Naive thymus-derived CD8-positive, alpha-beta T cell (primary cell): ENCODE results near the gene BIRC7. TPM values are rescaled to one million over a fixed set of nuclear protein-coding genes. Genes with fewer than 3 reads are reported as not detected.

ENCODE experiments used
- ATAC-seq, 2 donors: fragments of 150-1000 bp; cut with Tn5 transposase in 1 of 2; sonication (Bioruptor Pico), chemical (Tn5 transposase) in 1 of 2; 1 replicate in 1 of 2; 2 replicates in 1 of 2; pipeline ENCODE4 v1.10.0; 2021; ENCODE audit warnings: mild to moderate bottlenecking in 2 of 2, moderate library complexity in 2 of 2
- POLR2A ChIA-PET: fragments of 350-600 bp; sonication (Branson Sonifier 250); formaldehyde crosslinking; loops from one replicate; lab custom pipeline; 2021; ENCODE audit warnings: antibody characterized with exemption; lab: Charles Lee
- DNase-seq, 10 donors: peaks; one replicate each; pipeline versions ENCODE4 v3.0.0 to v3.0.0-alpha.2; 2020 to 2022
- H3K27ac Mint-ChIP-seq, 10 donors: one replicate each; pipeline ENCODE4 v1.8.0; 2020 to 2022; ENCODE audit warnings: mild to moderate bottlenecking in 10 of 10, mixed read lengths in 10 of 10, moderate library complexity in 4 of 10, inconsistent platforms in 1 of 10
- H3K27me3 Mint-ChIP-seq, 5 donors: one replicate each; pipeline ENCODE4 v1.8.0; 2021 to 2022; ENCODE audit warnings: mixed read lengths in 5 of 5
- H3K36me3 Mint-ChIP-seq, 3 donors: one replicate each; pipeline ENCODE4 v1.8.0; 2020 to 2022; ENCODE audit warnings: mixed read lengths in 3 of 3, mild to moderate bottlenecking in 2 of 3, inconsistent platforms in 1 of 3
- H3K4me1 Mint-ChIP-seq, 4 donors: one replicate each; pipeline ENCODE4 v1.8.0; 2021 to 2022; ENCODE audit warnings: mixed read lengths in 4 of 4
- H3K4me3 Mint-ChIP-seq, 10 donors: one replicate each; pipeline ENCODE4 v1.8.0; 2020 to 2022; ENCODE audit warnings: mild to moderate bottlenecking in 10 of 10, mixed read lengths in 10 of 10, moderate library complexity in 6 of 10, inconsistent platforms in 1 of 10
- H3K9me3 Mint-ChIP-seq, 9 donors: one replicate each; pipeline ENCODE4 v1.8.0; 2020 to 2022; ENCODE audit warnings: mixed read lengths in 9 of 9, mild to moderate bottlenecking in 3 of 9, inconsistent platforms in 1 of 9, moderate library complexity in 1 of 9
- polyA plus RNA-seq, 3 donors: library from polyadenylated mRNA; unstranded; fragments of 300-500 nt; fragmentation: Illumina TruSeq; gene quantifications; one replicate each; pipeline ENCODE4 v1.2.3, GENCODE V29; 2021
- total RNA-seq, 8 experiments: library from RNA in 2 of 8; stranded (reverse) in 2 of 8; gene quantifications; one replicate each; pipeline ENCODE4 v1.2.3 and lab custom pipeline; 2021 to 2026

BIRC7 gene
- total and polyA plus RNA-seq, 5 experiments from 2014 or later = 0.43 to 3.2 (median 1.6) TPM; not detected in 2

DNA sequence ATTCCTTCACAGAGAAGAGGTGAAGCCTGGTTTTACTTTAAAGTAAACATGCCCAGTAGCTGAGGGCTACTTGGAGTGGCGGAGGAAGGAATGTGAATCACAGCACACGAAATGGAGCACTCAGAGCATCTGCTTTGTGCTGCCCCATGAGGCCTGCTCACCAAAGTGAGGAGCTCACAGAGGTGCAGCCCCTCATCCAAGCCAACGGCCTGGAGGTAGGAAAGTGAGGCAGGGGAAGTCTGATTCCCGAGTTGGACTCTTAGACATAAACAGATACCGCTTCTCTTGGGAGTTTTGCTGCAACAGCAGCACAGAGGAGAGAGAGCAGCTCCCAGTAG, 23.3 kb upstream of the BIRC7 start:
- ATAC-seq (no peak), DNase-seq (no peak)
- peak overlapping the region in 4 of 10 donors; percentile 63 to 78 (median 74) for H3K27ac Mint-ChIP-seq
- peaks cover 42 to 75% (median 72%) of the 10 kb centered on the region in 4 donors for H3K4me1 Mint-ChIP-seq
- peak overlapping the region in 8 of 10 donors; percentile 22 to 74 (median 50) for H3K4me3 Mint-ChIP-seq
- no peaks in the 10 kb centered on the region for H3K9me3 Mint-ChIP-seq
- no peaks in the 10 kb centered on the region for H3K27me3 Mint-ChIP-seq
- peaks cover 5 to 71% (median 9%) of the 10 kb centered on the region in 3 donors for H3K36me3 Mint-ChIP-seq
- POLR2A ChIA-PET = no interaction called here

DNA sequence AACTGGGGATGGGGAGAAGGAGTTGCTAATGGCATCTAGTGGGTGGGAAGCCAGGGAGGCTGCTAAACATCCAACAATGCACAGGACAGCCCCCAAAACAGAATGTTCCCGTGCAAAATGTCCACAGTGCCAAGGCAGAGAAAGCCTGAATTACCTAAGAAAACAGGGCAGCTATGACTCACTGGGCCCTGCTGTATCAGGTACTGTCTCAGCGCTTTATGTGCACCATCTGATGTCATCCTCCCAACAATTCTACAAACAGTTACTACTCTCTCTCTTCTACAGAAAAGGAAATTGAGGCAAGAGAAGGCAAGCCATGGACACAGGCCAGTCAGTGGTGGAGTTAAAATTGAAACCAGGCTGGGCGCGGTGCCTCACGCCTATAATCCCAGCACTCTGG, 22.9 kb upstream of the BIRC7 start:
- H3K27me3 Mint-ChIP-seq = no peaks in the 10 kb centered on the region
- ATAC-seq = no peak
- DNase-seq = no peak
- peaks cover 5 to 67% (median 8%) of the 10 kb centered on the region in 3 donors for H3K36me3 Mint-ChIP-seq
- peak overlapping the region in 8 of 10 donors; percentile 19 to 88 (median 46) for H3K4me3 Mint-ChIP-seq
- no peaks in the 10 kb centered on the region for H3K9me3 Mint-ChIP-seq
- POLR2A ChIA-PET = no interaction called here
- peak overlapping the region in 2 of 10 donors; percentile 12 to 63 for H3K27ac Mint-ChIP-seq
- H3K4me1 Mint-ChIP-seq = peaks cover 40 to 73% (median 71%) of the 10 kb centered on the region in 4 donors

DNA sequence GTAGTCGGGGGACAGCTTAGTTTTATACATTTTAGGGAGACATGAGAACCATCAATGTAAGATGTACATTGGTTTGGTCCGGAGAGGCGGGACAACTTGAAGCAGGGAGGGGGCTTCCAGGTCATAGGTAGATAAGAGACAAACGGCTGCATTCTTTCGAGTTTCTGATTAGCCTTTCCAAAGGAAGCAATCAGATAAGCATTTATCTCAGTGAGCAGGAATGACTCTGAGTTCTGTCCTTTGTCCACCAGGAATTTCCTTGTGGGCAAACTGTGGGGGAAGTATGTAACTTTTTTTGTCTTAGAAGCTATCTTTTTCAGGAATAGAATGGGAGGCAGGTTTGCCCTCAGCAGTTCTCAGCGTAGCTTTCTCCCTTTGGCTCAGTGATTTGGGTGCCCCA, 21.2 kb upstream of the BIRC7 start:
- peaks cover 35 to 62% (median 60%) of the 10 kb centered on the region in 4 donors for H3K4me1 Mint-ChIP-seq
- H3K27me3 Mint-ChIP-seq = no peaks in the 10 kb centered on the region
- no peaks in the 10 kb centered on the region for H3K9me3 Mint-ChIP-seq
- peak overlapping the region; percentile 85 to 95 (median 91) for H3K4me3 Mint-ChIP-seq
- H3K36me3 Mint-ChIP-seq = peaks cover 5 to 52% (median 5%) of the 10 kb centered on the region in 3 donors
- peak overlapping the region; percentile 49 to 95 (median 88) for H3K27ac Mint-ChIP-seq
- DNase-seq = no peak
- no peak for ATAC-seq
- POLR2A ChIA-PET = interaction anchor here (1.4 kb wide), 2 partner anchors 11 to 113 kb away, joined by 4 read pairs; no protein-coding TSS in a partner anchor

DNA sequence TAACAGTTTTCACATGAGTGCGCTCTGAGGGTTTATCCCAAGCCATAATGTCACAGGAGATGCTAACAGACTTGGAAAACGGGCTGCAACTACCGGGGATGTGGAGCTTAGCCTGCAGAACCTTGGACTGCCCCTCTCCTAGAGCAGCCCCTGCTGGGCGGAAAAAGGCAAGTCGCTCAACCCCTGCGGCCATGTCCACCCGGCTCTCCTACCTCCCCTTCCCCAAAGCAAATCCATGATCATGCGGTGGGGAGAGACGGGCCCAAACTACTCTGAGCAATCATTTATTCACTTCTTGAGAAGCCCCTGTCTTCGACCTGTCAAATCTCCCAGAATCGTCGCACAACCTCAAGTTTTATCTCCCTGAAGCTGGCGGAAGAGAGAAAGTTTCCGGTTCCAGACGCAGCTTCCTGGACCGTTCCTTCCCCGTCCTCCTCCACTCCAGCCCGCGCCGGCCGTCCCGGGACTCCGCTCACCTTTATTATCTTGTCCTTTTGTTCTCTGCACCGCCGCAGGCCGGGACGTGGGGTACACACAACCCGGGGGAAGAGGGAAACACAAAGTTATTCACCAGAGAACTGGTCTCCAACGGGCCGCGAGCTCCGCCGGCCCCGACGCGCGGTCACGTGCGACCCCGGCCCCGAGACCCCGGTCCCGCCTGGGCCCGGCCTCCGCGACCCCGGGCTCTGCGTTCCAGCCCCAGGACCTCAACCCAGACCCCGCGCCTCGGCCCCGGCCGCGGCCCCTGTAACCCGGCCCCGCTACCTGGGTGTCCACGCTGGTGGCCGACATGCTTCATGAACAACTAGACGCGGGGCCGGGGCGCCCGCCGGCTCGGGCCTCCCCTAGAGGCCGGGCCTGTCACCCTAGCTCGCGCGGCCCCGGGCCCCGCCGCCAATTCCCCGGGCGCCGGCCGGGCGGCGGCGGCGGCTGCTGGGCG, 20.3 kb upstream of the BIRC7 start:
- Mint-ChIP-seq H3K4me3 (peak overlapping the region; percentile 85 to 95 (median 91)), H3K27me3 (peaks cover 0 to 2% (median 0%) of the 10 kb centered on the region in 5 donors), H3K4me1 (peaks cover 35 to 55% (median 53%) of the 10 kb centered on the region in 4 donors), H3K27ac (peak overlapping the region; percentile 81 to 95 (median 91)), H3K36me3 (peaks cover 5 to 44% (median 5%) of the 10 kb centered on the region in 3 donors), H3K9me3 (no peaks in the 10 kb centered on the region)
- ATAC-seq (no peak), DNase-seq (peak in 2 of 10 donors; percentile 5 to 28)
- POLR2A ChIA-PET = interaction anchor here (1.3 to 1.4 kb wide), 3 partner anchors 12 to 114 kb away, joined by 3 to 4 read pairs (median 4); no protein-coding TSS in a partner anchor

DNA sequence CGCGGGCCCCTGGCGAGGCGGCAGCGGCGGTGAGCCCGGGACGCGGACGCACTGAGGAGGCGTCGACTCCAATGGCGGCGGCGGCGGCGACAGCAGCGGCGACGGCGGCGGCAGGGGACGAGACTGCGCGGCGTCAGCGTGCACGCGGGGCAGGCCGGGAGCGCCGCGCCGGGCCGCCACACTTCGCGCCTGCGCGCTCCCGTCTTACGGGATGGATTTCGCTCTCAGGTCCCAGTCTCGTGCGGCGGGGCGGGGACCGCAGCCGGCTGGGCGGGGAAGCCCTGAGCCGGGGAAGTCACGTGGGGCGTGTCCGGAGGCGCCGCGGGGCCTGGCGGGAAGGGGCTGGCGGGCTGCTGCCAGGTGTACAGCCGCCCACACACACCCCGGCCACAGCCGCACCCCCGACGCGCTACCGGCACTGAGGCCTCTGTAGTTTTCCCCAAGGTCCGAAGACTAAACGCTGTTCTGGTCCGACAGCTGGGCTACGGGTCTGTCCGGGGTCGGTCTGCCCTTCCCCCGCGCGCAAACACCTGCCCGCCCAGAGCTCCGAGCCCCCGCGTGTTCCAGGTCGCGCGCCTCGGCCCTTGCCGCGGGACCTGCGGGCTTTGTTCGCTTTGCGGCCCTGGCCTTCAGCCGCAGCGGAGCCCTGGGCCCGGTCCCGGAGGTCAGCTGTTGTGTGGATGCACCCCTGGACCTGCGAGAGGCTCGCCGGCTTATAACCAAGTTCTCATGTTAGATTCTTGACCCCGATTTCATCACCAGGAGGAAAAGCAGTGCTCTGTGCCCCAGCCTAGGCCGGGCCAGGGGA, 19.5 kb upstream of the BIRC7 start, which contains the start of gene YTHDF1:
Gene YTHDF1, minus strand, starts transcription at position 91 of the 808 bp plus-strand sequence. CDS start 239 bp downstream, outside the sequence.
- peak within 1 kb of the TSS; percentile 87 to 95 (median 94) for H3K27ac Mint-ChIP-seq
- H3K27me3 Mint-ChIP-seq = peaks cover 0 to 3% (median 0%) of the 10 kb centered on the region in 5 donors
- H3K36me3 Mint-ChIP-seq = peaks cover 5 to 35% (median 5%) of the 10 kb centered on the region in 3 donors
- POLR2A ChIA-PET = interaction anchor here (1.3 to 1.5 kb wide), 3 partner anchors 69 to 115 kb away, joined by 3 to 4 read pairs (median 3); no protein-coding TSS in a partner anchor
- DNase-seq (peak; percentile 89 to 96 (median 93)), ATAC-seq (peak; percentile 94 to 95)
- H3K4me3 Mint-ChIP-seq = peak within 1 kb of the TSS; percentile 85 to 95 (median 91)
- H3K9me3 Mint-ChIP-seq = no peaks in the 10 kb centered on the region
- H3K4me1 Mint-ChIP-seq = peaks cover 30 to 46% (median 45%) of the 10 kb centered on the region in 4 donors

DNA sequence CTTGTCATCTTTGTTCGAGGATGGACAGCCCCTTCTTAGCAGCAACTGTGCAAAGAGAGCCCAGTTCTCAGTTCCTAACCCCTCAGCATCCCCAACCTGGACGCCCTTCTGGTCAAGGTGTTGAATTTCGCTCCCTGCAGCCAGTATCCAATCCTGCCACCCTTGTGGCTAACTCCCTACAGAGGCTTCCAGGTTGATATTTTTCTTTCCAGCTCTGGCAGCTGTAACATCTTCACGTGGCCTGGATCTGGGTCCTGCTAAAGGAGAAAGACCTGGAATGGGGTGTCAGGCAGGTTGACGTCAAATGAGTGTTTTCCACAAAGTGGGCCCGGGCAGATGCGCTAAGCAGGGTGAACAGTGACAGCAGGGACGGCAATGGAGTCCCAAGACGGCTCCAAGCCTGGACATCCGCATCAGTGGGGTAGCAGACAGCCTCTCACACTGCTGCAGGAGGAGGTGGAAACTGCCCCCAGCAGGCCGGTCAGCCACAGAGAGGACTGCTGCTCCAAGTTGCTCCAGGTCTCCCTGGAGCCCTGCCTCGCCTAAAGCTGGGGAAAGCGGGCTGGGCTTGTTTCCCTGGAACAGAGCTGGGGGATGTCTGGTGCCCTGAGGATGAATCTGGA, 18.7 kb upstream of the BIRC7 start:
- peaks cover 28 to 39% (median 39%) of the 10 kb centered on the region in 4 donors for H3K4me1 Mint-ChIP-seq
- DNase-seq (peak in 1 of 10 donors; percentile 8), ATAC-seq (peak in 1 of 2 donors; percentile 1)
- peak overlapping the region; percentile 77 to 95 (median 94) for H3K27ac Mint-ChIP-seq
- peaks cover 4 to 28% (median 5%) of the 10 kb centered on the region in 3 donors for H3K36me3 Mint-ChIP-seq
- H3K4me3 Mint-ChIP-seq = peak overlapping the region; percentile 78 to 92 (median 88)
- H3K27me3 Mint-ChIP-seq = peaks cover 0 to 3% (median 0%) of the 10 kb centered on the region in 5 donors
- POLR2A ChIA-PET = interaction anchor here (0.5 to 1.5 kb wide), 3 partner anchors 68 to 370 kb away, joined by 3 to 5 read pairs (median 3); no protein-coding TSS in a partner anchor
- H3K9me3 Mint-ChIP-seq = no peaks in the 10 kb centered on the region

DNA sequence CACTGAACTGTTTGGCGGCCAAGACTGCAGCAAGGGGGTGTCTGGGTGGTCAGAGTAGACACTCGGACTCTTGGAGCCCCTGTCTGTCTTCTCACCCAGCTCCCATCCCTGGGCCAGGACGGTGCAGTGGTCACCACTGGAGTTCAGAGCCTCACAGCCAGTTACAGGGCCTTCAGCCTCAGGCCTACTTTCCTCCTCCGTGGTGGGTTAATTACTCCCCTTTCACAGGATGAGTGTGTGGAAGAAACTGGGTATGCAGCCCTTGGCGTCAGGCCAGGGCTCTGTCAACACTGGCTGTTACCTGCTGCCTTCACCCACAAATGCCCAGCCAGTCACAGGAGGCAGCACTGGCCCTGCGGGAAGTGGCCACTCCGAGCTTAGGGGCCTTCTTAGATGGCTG, 18.0 kb upstream of the BIRC7 start:
- POLR2A ChIA-PET = no interaction called here
- no peak for ATAC-seq
- DNase-seq = no peak
- Mint-ChIP-seq H3K9me3 (no peaks in the 10 kb centered on the region), H3K27ac (no peak overlapping the region), H3K27me3 (peaks cover 0 to 3% (median 0%) of the 10 kb centered on the region in 5 donors), H3K4me1 (peaks cover 22 to 32% (median 32%) of the 10 kb centered on the region in 4 donors), H3K36me3 (peaks cover 3 to 20% (median 5%) of the 10 kb centered on the region in 3 donors), H3K4me3 (peak overlapping the region in 1 of 10 donors; percentile 14)

DNA sequence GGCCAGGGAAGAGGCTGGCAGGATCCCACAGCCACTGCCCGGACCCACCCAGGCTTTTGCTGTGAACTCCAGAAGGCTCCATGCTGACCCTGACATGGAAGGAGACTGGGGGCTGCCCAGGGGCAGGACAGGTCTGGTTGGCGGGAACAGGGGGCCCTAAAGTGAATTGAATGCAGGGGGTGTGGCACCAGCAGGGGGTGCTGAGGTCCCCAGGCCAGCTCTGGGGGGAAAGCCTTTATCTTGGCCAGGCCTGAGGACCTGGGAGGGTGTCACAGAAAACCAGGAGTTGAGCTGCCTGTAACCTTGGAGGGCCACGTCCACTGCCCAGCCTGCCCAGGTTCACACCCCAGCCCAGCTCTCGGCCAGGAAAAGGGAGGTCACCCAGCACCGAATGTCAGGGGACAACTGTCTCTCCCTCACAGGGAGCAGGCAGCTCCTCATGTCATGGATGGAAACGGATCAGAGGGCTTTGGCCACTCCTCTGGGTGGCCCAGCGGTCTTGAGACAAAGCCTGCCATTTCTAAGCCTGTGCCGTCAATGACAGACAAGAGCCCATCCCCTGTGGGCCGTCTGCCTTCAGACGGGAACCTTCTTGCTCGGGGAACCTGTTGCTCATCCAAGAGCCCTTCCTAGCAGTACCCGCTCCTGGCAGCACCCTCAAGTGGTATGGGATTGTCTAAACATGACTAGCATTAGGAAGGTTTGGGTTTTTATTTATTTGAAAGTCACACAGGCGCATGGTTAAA, 16.8 kb upstream of the BIRC7 start:
- peaks cover 0 to 3% (median 1%) of the 10 kb centered on the region in 5 donors for H3K27me3 Mint-ChIP-seq
- POLR2A ChIA-PET = no interaction called here
- no peak for ATAC-seq
- no peak overlapping the region for H3K4me3 Mint-ChIP-seq
- no peak for DNase-seq
- H3K36me3 Mint-ChIP-seq = peaks cover 0 to 8% (median 5%) of the 10 kb centered on the region in 3 donors
- no peak overlapping the region for H3K27ac Mint-ChIP-seq
- peaks cover 16 to 30% (median 21%) of the 10 kb centered on the region in 4 donors for H3K4me1 Mint-ChIP-seq
- H3K9me3 Mint-ChIP-seq = no peaks in the 10 kb centered on the region

DNA sequence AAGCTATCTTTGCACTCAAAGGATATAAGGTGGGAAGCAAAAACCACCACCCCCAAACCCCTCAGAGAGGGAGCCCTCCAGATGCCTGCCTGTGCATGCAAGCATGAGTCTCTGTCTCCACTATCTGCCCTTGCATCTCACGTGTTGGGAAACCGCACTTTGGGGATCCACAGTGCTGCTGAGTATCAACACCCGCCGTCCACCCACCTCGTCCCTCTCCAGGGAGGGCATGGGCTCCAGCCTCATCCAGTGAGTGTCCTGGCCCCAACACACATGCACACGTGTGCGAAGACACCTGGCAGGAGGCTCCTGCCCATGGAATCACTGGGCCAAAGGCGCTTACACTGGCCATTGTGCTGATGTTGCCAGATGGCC, 16.3 kb upstream of the BIRC7 start:
- POLR2A ChIA-PET = no interaction called here
- DNase-seq = no peak
- no peak overlapping the region for H3K27ac Mint-ChIP-seq
- no peak for ATAC-seq
- peaks cover 0 to 3% (median 1%) of the 10 kb centered on the region in 5 donors for H3K27me3 Mint-ChIP-seq
- H3K4me3 Mint-ChIP-seq = no peak overlapping the region
- H3K4me1 Mint-ChIP-seq = peaks cover 12 to 24% (median 16%) of the 10 kb centered on the region in 4 donors
- no peaks in the 10 kb centered on the region for H3K9me3 Mint-ChIP-seq
- H3K36me3 Mint-ChIP-seq = peaks cover 0 to 3% (median under 1%) of the 10 kb centered on the region in 3 donors

DNA sequence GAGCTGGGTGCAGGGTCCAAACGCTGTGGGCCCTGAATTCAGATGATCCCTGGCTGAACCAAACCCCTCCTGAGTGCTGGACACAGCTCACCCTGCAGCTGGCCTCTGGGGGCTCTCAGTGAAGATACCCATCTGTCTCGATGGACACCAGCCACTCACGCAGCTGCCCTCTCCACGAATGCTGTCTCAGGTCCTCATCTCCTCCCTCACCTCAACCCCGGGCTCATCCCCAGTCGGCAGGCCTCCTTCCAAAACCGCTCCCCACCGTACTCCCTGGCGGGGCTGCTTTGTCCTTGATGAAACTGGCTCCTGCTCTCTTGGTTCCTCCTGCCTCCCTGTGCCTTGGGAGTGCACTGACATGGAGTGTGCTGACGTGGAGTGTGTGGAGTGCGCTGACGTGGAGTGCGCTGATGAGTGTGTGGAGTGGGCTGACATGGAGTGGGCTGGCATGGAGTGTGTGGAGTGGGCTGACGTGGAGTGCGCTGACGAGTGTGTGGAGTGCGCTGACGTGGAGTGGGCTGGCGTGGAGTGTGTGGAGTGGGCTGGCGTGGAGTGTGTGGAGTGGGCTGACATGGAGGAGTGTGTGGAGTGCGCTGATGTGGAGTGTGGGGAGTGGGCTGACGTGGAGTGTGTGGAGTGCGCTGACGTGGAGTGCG, 15.7 kb upstream of the BIRC7 start:
- POLR2A ChIA-PET = no interaction called here
- Mint-ChIP-seq H3K27me3 (peaks cover 0 to 3% (median 1%) of the 10 kb centered on the region in 5 donors), H3K4me1 (peaks cover 10 to 18% (median 11%) of the 10 kb centered on the region in 4 donors), H3K4me3 (no peak overlapping the region), H3K9me3 (no peaks in the 10 kb centered on the region), H3K27ac (no peak overlapping the region), H3K36me3 (peaks cover 0 to 3% (median 0%) of the 10 kb centered on the region in 3 donors)
- ATAC-seq (no peak), DNase-seq (no peak)
